ENCODE results near the gene OCA2. TPM values are rescaled to one million over a fixed set of nuclear protein-coding genes. Genes with fewer than 3 reads are reported as not detected.

OCA2 gene
- total RNA-seq, 6 experiments from 2014 or later, result 0.07 to 0.13 (median 0.12) TPM; not detected in 3

GRCh38 chr15:28005004-28005527 is 94.0 kb downstream of the OCA2 start:
- WGBS (ENCODE audit: insufficient coverage, low coverage, low lambda C conversion rate, missing lambda C conversion rate), result 91% methylated on average over 6 of the region's 15 CpGs
- Histone ChIP-seq H3K4me3 (no peak overlapping the region), H3K27ac (no peak overlapping the region), H3K27me3 (no peaks in the 10 kb centered on the region), H3K9me3 (no peaks in the 10 kb centered on the region), H3K4me1 (no peaks in the 10 kb centered on the region), H3K36me3 (no peaks in the 10 kb centered on the region)
- intact Hi-C loops (cut with DNase I), result no loop called here
- TF ChIP-seq POLR2A (IDR thresholded peaks at IDR 0.05), result no peak
- DNase-seq, result no peak
- ATAC-seq, result no peak

GRCh38 chr15:28004143-28005003 is 94.7 kb downstream of the OCA2 start:
- H3K4me3 ChIP-seq, result no peak overlapping the region
- TF ChIP-seq POLR2A (IDR thresholded peaks at IDR 0.05), result no peak
- no peak for TF ChIP-seq CTCF (IDR thresholded peaks at IDR 0.05)
- H3K9me3 ChIP-seq, result no peaks in the 10 kb centered on the region
- intact Hi-C loops (cut with DNase I), result no loop called here
- ATAC-seq (no peak), DNase-seq (no peak)
- H3K4me1 ChIP-seq, result no peaks in the 10 kb centered on the region
- no peaks in the 10 kb centered on the region for H3K36me3 ChIP-seq
- 72% methylated on average over 4 of the region's 24 CpGs for WGBS (ENCODE audit: insufficient coverage, low coverage, low lambda C conversion rate, missing lambda C conversion rate)
- no peak overlapping the region for H3K27ac ChIP-seq
- H3K27me3 ChIP-seq, result no peaks in the 10 kb centered on the region

GRCh38 chr15:28003302-28004037 is 95.6 kb downstream of the OCA2 start:
- intact Hi-C loops (cut with DNase I), result no loop called here
- TF ChIP-seq CTCF (IDR thresholded peaks at IDR 0.05), result no peak
- no peak for TF ChIP-seq POLR2A (IDR thresholded peaks at IDR 0.05)
- no peak overlapping the region for H3K4me3 ChIP-seq
- WGBS (ENCODE audit: insufficient coverage, low coverage, low lambda C conversion rate, missing lambda C conversion rate), result 86% methylated on average over 16 of the region's 63 CpGs
- H3K36me3 ChIP-seq, result no peaks in the 10 kb centered on the region
- H3K9me3 ChIP-seq, result no peaks in the 10 kb centered on the region
- no peak for DNase-seq
- H3K27ac ChIP-seq, result no peak overlapping the region
- peak in 1 of 4 donors; percentile 21 for ATAC-seq
- H3K27me3 ChIP-seq, result no peaks in the 10 kb centered on the region
- H3K4me1 ChIP-seq, result no peaks in the 10 kb centered on the region

GRCh38 chr15:28002867-28003266 is 96.2 kb downstream of the OCA2 start:
- no peak for DNase-seq
- Histone ChIP-seq H3K9me3 (no peaks in the 10 kb centered on the region), H3K4me3 (no peak overlapping the region), H3K4me1 (no peaks in the 10 kb centered on the region), H3K27me3 (no peaks in the 10 kb centered on the region), H3K27ac (no peak overlapping the region), H3K36me3 (no peaks in the 10 kb centered on the region)
- TF ChIP-seq CTCF (IDR thresholded peaks at IDR 0.05) (no peak), POLR2A (IDR thresholded peaks at IDR 0.05) (no peak)
- intact Hi-C loops (cut with DNase I), result no loop called here
- WGBS (ENCODE audit: insufficient coverage, low coverage, low lambda C conversion rate, missing lambda C conversion rate), result 89% methylated on average over 6 of the region's 10 CpGs
- no peak for ATAC-seq
